Measurements from ENCODE around the gene RNH1.
"Not testable (repeated sequence)": the region's sequence is repeated elsewhere in the genome, so short reads cannot be mapped to it uniquely, and the experiment has no call there.

RNH1 gene

GRCh38 chr11:473962-474785 lies 32.9 kb downstream of the RNH1 start:
- DNase-seq, result no peak

GRCh38 chr11:473415-473814 lies 33.6 kb downstream of the RNH1 start:
- no peak for DNase-seq

- DNase-seq, result no peak
These were observed 34.2 kb downstream of the RNH1 start for GRCh38 chr11:472816-473215.

GRCh38 chr11:472272-472671 lies 34.8 kb downstream of the RNH1 start:
- no peak for DNase-seq

- DNase-seq, result no peak
These were observed 35.4 kb downstream of the RNH1 start for GRCh38 chr11:471468-472145.

- DNase-seq, result no peak
These were observed 37.1 kb downstream of the RNH1 start for GRCh38 chr11:469684-470560.

GRCh38 chr11:469026-469683 lies 37.9 kb downstream of the RNH1 start:
- DNase-seq, result not testable (repeated sequence)

- DNase-seq, result no peak
These were observed 38.5 kb downstream of the RNH1 start for GRCh38 chr11:468493-468892.

- DNase-seq, result no peak
These were observed 39.0 kb downstream of the RNH1 start for GRCh38 chr11:468036-468435.

GRCh38 chr11:465896-466530 lies 41.0 kb downstream of the RNH1 start:
- DNase-seq, result no peak

GRCh38 chr11:464316-464715 lies 42.7 kb downstream of the RNH1 start:
- DNase-seq, result no peak

- DNase-seq, result no peak
These were observed 44.7 kb downstream of the RNH1 start for GRCh38 chr11:462107-462890.

GRCh38 chr11:461626-462025 lies 45.4 kb downstream of the RNH1 start:
- DNase-seq, result no peak

GRCh38 chr11:460331-461199 lies 46.5 kb downstream of the RNH1 start:
- no peak for DNase-seq

- DNase-seq, result no peak
These were observed 47.4 kb downstream of the RNH1 start for GRCh38 chr11:459511-460220.

- no peak for DNase-seq
These were observed 49.8 kb downstream of the RNH1 start for GRCh38 chr11:457111-457760.

GRCh38 chr11:456533-456932 lies 50.5 kb downstream of the RNH1 start:
- peak; percentile 38 for DNase-seq

GRCh38 chr11:455566-456147 lies 51.4 kb downstream of the RNH1 start:
- no peak for DNase-seq
